Activated CD4-positive, alpha-beta T cell treated with anti-CD3 and anti-CD28 coated beads, Interleukin-2, amount 10 ng/mL, durations not matched to agents 7 days and 5 days (primary cell): ENCODE measurements around the gene SLC25A48. TPM values are rescaled to one million over a fixed set of nuclear protein-coding genes. Genes with fewer than 3 reads are reported as not detected.

Source experiments
- CTCF ChIA-PET: fragments of 350-600 bp; sonication (Branson Sonifier 250); formaldehyde crosslinking; loops from one replicate; lab custom pipeline; 2021; ENCODE audit warnings: antibody characterized with exemption; lab: Charles Lee
- POLR2A ChIA-PET: fragments of 350-600 bp; sonication (Branson Sonifier 250); formaldehyde crosslinking; loops from one replicate; lab custom pipeline; 2021; ENCODE audit warnings: antibody characterized with exemption; lab: Charles Lee
- DNase-seq: peaks from one replicate; pipeline ENCODE4 v3.0.0-alpha.2; 2020
- H3K27ac Mint-ChIP-seq: one replicate; pipeline ENCODE4 v1.8.0; 2021; ENCODE audit warnings: mild to moderate bottlenecking, moderate library complexity, mixed read lengths
- H3K27me3 Mint-ChIP-seq: one replicate; pipeline ENCODE4 v1.8.0; 2021; ENCODE audit warnings: mixed read lengths
- H3K36me3 Mint-ChIP-seq: one replicate; pipeline ENCODE4 v1.8.0; 2021; ENCODE audit warnings: low read depth, mixed read lengths
- H3K4me1 Mint-ChIP-seq: one replicate; pipeline ENCODE4 v1.8.0; 2021; ENCODE audit warnings: mixed read lengths
- H3K4me3 Mint-ChIP-seq: one replicate; pipeline ENCODE4 v1.8.0; 2021; ENCODE audit warnings: mild to moderate bottlenecking, moderate library complexity, mixed read lengths
- H3K9me3 Mint-ChIP-seq: one replicate; pipeline ENCODE4 v1.8.0; 2021; ENCODE audit warnings: mixed read lengths
- total RNA-seq, 2 experiments: library from RNA; stranded (reverse); gene quantifications; one replicate each; pipeline ENCODE4 v1.2.3, GENCODE V29; 2021

The SLC25A48 gene
- total RNA-seq, 2 experiments from 2014 or later, result not detected

DNA sequence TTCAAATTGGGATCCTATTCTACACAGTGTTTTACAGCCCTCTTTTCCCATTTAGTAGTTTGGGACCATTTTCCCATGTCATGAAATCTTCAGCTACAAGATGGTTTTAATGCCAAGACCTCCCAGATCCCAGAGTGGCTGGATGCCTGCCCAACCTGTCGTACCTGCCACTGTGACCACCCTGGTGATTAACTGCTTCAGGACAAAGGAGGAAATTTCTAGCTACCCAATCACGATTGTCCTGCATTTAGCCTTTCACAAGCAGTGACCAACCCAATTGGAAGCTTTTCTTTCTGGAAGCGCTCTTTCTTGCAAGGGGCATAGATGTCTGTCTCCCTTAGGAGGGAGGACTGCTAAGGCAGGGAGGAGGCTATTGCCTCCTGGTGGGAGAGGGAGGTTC is 47.4 kb downstream of the SLC25A48 start:
- Mint-ChIP-seq H3K36me3 (no peaks in the 10 kb centered on the region), H3K27me3 (peaks cover 13% of the 10 kb centered on the region)
- POLR2A ChIA-PET, result no interaction called here

DNA sequence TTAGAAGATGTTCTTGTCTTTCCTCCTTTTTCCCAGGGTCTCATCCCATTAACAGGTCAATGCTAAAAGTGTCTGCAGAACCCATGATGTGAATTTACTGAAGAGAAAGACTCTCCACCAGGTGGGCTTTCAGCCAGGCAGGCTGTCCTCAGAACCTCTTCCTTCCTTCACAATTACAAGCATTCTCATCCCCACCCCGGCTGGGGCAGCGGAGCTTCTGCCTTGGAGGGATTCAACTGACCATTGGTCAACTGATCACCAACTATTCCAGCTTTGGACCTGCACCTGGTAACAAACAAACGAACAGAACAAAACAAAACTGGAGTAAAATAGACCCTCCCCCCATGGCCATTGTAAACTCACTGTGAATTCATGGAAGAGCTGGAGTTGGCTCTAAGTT is 48.6 kb downstream of the SLC25A48 start:
- no peaks in the 10 kb centered on the region for H3K36me3 Mint-ChIP-seq
- H3K27ac Mint-ChIP-seq, result no peak overlapping the region
- peaks cover 8% of the 10 kb centered on the region for H3K4me1 Mint-ChIP-seq
- no peaks in the 10 kb centered on the region for H3K9me3 Mint-ChIP-seq
- H3K27me3 Mint-ChIP-seq, result peaks cover 11% of the 10 kb centered on the region
- no peak overlapping the region for H3K4me3 Mint-ChIP-seq
- POLR2A ChIA-PET, result no interaction called here
- DNase-seq, result no peak
- CTCF ChIA-PET, result no interaction called here

More for the DNA sequence above, 47.4 kb downstream of the SLC25A48 start:
- CTCF ChIA-PET, result interaction anchor here (1.0 kb wide), 1 partner anchor 9 kb away, joined by 4 read pairs; no protein-coding TSS in a partner anchor
- no peaks in the 10 kb centered on the region for H3K9me3 Mint-ChIP-seq
- H3K27ac Mint-ChIP-seq, result no peak overlapping the region
- H3K4me1 Mint-ChIP-seq, result no peaks in the 10 kb centered on the region
- no peak for DNase-seq
- H3K4me3 Mint-ChIP-seq, result no peak overlapping the region

DNA sequence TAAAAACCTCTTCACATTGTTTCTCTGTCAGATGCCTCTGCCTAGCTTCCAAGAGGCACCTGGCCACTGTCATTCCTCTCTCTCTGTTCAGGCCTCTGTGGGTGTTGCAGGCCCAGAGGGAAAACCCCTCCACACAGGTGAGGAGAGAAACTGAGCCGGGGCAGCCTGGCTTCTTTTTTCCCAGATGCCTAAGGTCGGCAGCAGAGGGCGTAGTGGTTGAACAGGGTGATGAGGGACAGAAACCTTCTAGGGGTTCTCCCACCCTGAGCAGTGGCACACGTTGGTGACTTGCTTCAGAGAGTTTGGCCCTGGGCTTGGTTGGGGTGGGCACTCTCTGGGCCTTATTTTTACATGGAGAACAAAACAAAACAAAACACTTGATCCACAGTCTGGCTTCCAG is 49.0 kb downstream of the SLC25A48 start:
- Mint-ChIP-seq H3K36me3 (no peaks in the 10 kb centered on the region), H3K4me1 (peaks cover 8% of the 10 kb centered on the region), H3K27me3 (peaks cover 11% of the 10 kb centered on the region), H3K9me3 (no peaks in the 10 kb centered on the region), H3K27ac (no peak overlapping the region), H3K4me3 (no peak overlapping the region)
- CTCF ChIA-PET, result no interaction called here
- POLR2A ChIA-PET, result no interaction called here
- DNase-seq, result no peak

DNA sequence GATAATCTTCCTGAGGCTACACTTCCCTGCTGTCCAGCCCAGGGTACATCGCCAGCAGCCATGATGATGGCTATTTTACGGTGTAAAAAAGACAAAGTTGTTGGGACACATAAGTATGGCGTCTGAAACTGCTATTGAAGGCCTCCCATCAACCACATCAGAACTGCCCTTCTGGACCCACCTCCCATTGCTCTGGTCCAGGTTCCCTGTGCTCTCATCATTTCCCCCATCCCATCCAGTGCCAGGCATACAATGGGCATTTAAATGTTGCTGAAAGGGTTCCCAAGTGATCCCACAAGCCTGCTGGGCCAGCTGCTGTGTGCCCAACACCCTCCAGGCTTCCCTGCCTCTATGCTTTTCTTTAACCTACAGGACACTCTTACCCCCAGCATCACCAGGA is 50.6 kb downstream of the SLC25A48 start:
- Mint-ChIP-seq H3K4me1 (peaks cover 8% of the 10 kb centered on the region), H3K27ac (no peak overlapping the region), H3K36me3 (no peaks in the 10 kb centered on the region), H3K4me3 (no peak overlapping the region), H3K9me3 (no peaks in the 10 kb centered on the region), H3K27me3 (peaks cover 19% of the 10 kb centered on the region)
- DNase-seq, result no peak
- ChIA-PET POLR2A (no interaction called here), CTCF (no interaction called here)

DNA sequence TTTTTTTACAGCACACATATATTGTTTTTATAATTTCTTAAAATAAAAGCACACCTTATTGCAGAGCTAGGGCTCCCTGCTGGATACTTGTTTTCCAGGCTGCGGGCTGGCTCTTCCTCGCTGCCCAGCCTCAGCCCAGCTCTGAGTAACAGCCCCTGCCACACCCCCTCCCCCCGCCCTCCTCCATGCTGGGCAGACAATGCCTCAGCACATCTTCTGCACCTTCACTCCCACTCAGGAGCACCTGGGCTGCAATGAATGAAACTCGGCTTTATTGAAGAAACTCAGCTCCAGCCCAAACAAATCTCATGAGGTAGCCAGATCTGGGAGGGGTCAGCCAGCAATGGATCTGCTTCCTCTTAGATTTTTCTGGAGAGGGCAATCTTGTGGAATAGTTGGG is 51.7 kb downstream of the SLC25A48 start:
- ChIA-PET CTCF (no interaction called here), POLR2A (no interaction called here)
- Mint-ChIP-seq H3K36me3 (no peaks in the 10 kb centered on the region), H3K4me3 (no peak overlapping the region), H3K9me3 (no peaks in the 10 kb centered on the region), H3K4me1 (peaks cover 12% of the 10 kb centered on the region), H3K27ac (no peak overlapping the region), H3K27me3 (peaks cover 20% of the 10 kb centered on the region)
- DNase-seq, result no peak

DNA sequence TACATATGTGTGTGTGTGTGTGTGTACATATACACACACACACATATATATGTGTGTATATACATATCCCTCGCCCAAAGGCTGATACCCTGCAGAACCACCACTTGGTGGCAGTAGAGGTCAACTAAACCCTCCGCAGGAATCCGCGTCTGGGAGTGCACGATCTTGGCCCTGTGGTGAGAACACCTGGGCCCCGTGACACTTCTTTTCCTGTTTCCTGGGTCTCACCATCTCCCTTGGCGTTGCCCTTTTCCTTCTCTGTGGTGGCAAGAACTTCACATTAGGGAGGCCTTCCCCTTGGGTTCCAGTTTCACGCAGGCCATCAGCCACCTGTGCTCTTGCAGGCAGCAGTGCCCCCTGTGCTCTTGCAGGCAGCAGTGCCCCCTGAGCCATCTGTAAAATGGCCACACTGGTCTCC is 53.0 kb downstream of the SLC25A48 start:
- Mint-ChIP-seq H3K4me1 (peaks cover 12% of the 10 kb centered on the region), H3K36me3 (no peaks in the 10 kb centered on the region), H3K9me3 (no peaks in the 10 kb centered on the region), H3K27ac (no peak overlapping the region), H3K4me3 (no peak overlapping the region), H3K27me3 (peaks cover 25% of the 10 kb centered on the region)
- ChIA-PET CTCF (no interaction called here), POLR2A (no interaction called here)
- DNase-seq, result peak; percentile 71

DNA sequence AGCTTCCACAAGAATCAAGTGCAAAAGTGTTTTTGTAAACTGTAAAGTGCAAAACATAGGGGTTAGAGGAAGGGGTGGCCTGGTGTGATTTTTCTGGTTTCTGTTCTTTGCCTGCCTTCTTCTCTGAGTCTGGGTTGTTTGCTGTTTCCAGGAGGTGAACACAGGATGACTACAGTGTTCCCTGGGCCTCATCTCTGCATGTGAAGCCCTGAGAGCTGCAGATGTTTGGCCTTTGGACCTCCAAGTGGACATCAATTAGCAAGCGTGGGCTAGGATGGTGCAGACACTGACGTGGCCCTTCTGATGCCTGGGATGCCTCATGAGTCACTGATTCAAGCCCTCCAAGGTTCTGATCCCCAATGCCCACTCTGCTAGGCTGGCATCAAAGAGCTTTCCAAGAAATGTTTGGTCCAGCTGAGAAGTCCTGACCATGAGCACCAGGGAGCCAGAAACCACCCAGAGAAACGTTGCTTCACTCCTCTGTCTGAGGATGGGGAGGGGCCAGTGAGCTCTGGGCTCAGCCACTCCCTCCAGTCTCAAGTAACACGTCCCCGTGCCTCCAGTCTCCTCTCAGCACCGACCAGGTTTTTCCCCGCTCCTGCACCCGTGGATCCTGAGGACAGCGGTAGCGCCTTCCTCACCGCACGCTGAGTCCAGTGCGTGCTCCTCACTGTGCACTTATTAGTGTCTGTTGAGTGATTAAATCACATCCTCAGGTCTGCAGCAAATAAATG is 53.6 kb downstream of the SLC25A48 start:
- no peak for DNase-seq
- no peaks in the 10 kb centered on the region for H3K9me3 Mint-ChIP-seq
- peaks cover 28% of the 10 kb centered on the region for H3K27me3 Mint-ChIP-seq
- POLR2A ChIA-PET, result no interaction called here
- no peak overlapping the region for H3K27ac Mint-ChIP-seq
- no peaks in the 10 kb centered on the region for H3K36me3 Mint-ChIP-seq
- peaks cover 12% of the 10 kb centered on the region for H3K4me1 Mint-ChIP-seq
- CTCF ChIA-PET, result no interaction called here
- no peak overlapping the region for H3K4me3 Mint-ChIP-seq

DNA sequence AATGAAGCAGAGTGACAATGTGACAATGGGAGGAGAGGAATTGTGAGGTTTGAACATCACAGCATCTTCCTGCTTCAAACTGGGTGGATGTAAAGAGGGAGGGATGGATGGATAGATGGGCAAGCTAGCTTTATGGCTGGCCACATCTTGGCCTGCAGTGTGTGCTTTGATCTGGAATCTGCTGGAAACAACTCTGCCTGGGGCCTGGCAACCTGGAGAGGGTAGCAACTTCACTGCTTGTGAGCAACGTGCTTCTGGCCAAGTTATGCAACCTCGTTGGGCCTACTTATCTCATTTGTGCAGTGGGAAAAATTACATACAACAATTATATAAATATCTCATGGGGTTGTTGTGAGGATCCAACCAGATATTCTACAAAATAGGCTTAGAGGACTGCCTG is 55.8 kb downstream of the SLC25A48 start:
- Mint-ChIP-seq H3K36me3 (no peaks in the 10 kb centered on the region), H3K27me3 (peaks cover 38% of the 10 kb centered on the region), H3K4me1 (peaks cover 12% of the 10 kb centered on the region), H3K4me3 (no peak overlapping the region), H3K27ac (no peak overlapping the region), H3K9me3 (no peaks in the 10 kb centered on the region)
- ChIA-PET CTCF (no interaction called here), POLR2A (no interaction called here)
- no peak for DNase-seq

DNA sequence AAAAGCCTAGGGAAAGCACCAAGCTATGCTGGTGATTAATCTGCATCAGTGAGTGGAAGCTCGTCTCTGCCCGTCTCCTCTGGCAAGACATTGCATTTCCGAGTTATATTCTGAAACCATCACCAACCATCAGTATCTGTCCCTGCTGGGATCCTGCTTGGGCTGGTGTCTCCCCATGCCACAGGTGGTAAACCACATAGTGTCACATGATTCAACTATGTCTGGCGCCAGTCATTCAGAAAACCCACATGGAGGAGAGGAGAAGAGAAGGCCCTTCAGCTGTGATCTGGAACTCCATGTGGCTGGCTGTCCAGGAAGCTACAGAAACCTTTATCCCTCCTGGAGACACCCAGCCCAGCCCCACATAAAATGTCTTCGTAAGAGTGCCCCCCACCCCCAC is 56.4 kb downstream of the SLC25A48 start:
- Mint-ChIP-seq H3K27ac (no peak overlapping the region), H3K27me3 (peaks cover 39% of the 10 kb centered on the region), H3K4me1 (peaks cover 12% of the 10 kb centered on the region), H3K4me3 (no peak overlapping the region), H3K9me3 (no peaks in the 10 kb centered on the region), H3K36me3 (no peaks in the 10 kb centered on the region)
- ChIA-PET POLR2A (no interaction called here), CTCF (interaction anchor here (0.9 kb wide), 1 partner anchor 9 kb away, joined by 4 read pairs; no protein-coding TSS in a partner anchor)
- peak; percentile 28 for DNase-seq

DNA sequence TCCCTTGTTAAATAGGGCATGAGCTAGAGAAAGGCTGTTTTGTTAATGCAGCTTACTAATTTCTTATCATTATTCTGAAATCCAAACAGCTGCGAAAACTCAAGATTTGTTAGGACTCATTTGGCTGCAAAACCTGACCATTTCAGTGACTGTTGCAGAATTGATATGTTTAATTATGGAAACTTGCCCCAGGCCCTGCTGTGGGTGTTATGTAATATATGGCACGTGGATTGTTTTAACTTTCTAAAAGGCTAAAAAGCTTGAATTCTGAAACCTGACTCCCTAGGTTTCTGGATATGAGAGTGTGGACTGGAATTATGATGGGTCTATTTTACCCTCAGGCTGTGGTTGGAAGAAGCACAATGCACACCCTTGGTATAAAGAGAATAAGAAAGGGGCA is 56.8 kb downstream of the SLC25A48 start:
- ChIA-PET POLR2A (no interaction called here), CTCF (interaction anchor here (0.9 to 1.1 kb wide), 2 partner anchors 10 to 320 kb away, joined by 3 to 4 read pairs; no protein-coding TSS in a partner anchor)
- Mint-ChIP-seq H3K4me1 (peaks cover 12% of the 10 kb centered on the region), H3K27me3 (peaks cover 43% of the 10 kb centered on the region), H3K4me3 (no peak overlapping the region), H3K9me3 (no peaks in the 10 kb centered on the region), H3K27ac (no peak overlapping the region), H3K36me3 (no peaks in the 10 kb centered on the region)
- no peak for DNase-seq

DNA sequence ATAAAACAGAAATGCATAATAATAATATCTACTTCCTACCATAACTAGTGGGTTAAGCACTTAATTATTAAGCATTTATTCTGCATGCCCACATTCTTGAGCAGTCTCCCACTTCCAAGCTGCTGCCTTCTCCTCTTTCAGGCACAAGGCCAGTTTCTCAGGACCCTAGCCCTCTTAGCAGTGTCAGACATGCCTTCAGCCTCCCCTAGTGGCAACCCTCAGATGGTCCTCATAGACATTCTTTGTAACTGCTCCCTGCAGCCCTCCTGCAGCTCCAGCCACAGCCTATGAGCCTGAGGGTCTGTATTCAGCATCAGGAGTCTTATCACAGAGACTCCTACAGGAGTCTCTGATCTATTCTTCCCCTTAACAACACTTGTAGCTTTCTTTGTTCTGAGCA is 57.3 kb downstream of the SLC25A48 start:
- H3K36me3 Mint-ChIP-seq, result no peaks in the 10 kb centered on the region
- ChIA-PET POLR2A (interaction anchor here (0.7 kb wide), 1 partner anchor 377 kb away, joined by 4 read pairs; no protein-coding TSS in a partner anchor), CTCF (interaction anchor here (0.9 to 1.1 kb wide), 2 partner anchors 10 to 320 kb away, joined by 3 to 4 read pairs; no protein-coding TSS in a partner anchor)
- H3K27ac Mint-ChIP-seq, result no peak overlapping the region
- H3K27me3 Mint-ChIP-seq, result peaks cover 43% of the 10 kb centered on the region
- DNase-seq, result no peak
- no peaks in the 10 kb centered on the region for H3K9me3 Mint-ChIP-seq
- peaks cover 12% of the 10 kb centered on the region for H3K4me1 Mint-ChIP-seq
- no peak overlapping the region for H3K4me3 Mint-ChIP-seq

DNA sequence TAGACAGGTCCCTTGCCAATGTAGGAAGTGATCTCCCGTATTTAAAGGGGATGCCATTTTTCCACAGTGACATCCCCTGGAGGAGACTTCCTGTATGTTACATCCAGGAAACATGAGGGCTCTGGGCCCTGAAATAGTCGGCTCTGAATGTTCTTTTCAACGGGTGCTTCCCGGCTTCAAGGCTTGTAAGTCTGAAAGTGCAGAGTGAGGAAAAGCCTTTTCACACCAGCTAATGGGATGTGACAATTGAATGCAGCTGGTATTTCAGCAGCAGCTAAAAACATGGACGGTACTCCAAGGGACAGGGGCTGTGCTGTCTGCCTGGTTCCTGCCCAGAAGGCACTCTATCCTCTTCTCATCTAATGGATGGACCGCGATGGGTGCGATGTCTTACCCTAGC is 59.8 kb downstream of the SLC25A48 start:
- Mint-ChIP-seq H3K4me3 (no peak overlapping the region), H3K27ac (no peak overlapping the region)

DNA sequence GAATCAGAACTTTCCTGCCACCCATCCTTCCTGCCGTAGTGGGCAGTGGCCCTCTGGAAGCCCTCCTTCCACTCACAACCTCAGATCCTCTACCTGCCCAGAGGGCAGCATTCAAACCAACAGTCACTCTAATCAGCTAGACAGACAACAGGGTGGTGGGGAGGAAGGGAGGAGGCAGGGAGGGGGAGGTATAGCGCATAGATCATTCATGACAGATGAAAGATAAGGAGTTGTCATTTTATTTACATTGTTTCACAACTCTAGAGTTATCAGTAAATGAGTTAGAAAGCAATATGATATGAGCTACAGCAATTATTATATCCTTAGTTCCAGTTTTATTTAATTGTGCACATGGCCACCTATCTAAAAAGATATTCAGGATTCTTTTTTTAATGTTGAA is 60.3 kb downstream of the SLC25A48 start:
- H3K9me3 Mint-ChIP-seq, result no peaks in the 10 kb centered on the region
- H3K27ac Mint-ChIP-seq, result no peak overlapping the region
- POLR2A ChIA-PET, result no interaction called here
- peaks cover 5% of the 10 kb centered on the region for H3K4me1 Mint-ChIP-seq
- no peak overlapping the region for H3K4me3 Mint-ChIP-seq
- CTCF ChIA-PET, result no interaction called here
- H3K27me3 Mint-ChIP-seq, result peaks cover 47% of the 10 kb centered on the region
- DNase-seq, result no peak
- no peaks in the 10 kb centered on the region for H3K36me3 Mint-ChIP-seq

More for the DNA sequence above, 59.8 kb downstream of the SLC25A48 start:
- H3K9me3 Mint-ChIP-seq, result no peaks in the 10 kb centered on the region
- ChIA-PET POLR2A (no interaction called here), CTCF (no interaction called here)
- H3K27me3 Mint-ChIP-seq, result peaks cover 47% of the 10 kb centered on the region
- no peak for DNase-seq
- H3K4me1 Mint-ChIP-seq, result peaks cover 5% of the 10 kb centered on the region
- no peaks in the 10 kb centered on the region for H3K36me3 Mint-ChIP-seq
